Transverse colon (tissue), 4 donors: ENCODE data around the gene C1QTNF9.
"Not testable (repeated sequence)": the region's sequence is repeated elsewhere in the genome, so short reads cannot be mapped to it uniquely, and the experiment has no call there.

Source experiments
- EP300 ChIP-seq: sonication (generic); formaldehyde crosslinking; IDR thresholded peaks from one replicate; pipeline ENCODE4 v1.6.1; 2017; ENCODE audit warnings: antibody characterized with exemption, low read depth
- POLR2A ChIP-seq: fragments of 450-650 bp; IDR thresholded peaks from one replicate; pipeline ENCODE4 v1.6.1; 2016; ENCODE audit warnings: antibody characterized with exemption, mild to moderate bottlenecking, moderate library complexity
- POLR2AphosphoS5 ChIP-seq, 3 donors: sonication (generic); formaldehyde crosslinking; IDR thresholded peaks; one replicate each; pipeline ENCODE4 v1.6.1; 2016; ENCODE audit warnings: antibody characterized with exemption in 3 of 3
- TF ChIP-seq, protein P1 (sequence below), 5 experiments: fragments of 200-600 bp in 3 of 5; fragments of 450-650 bp in 2 of 5; sonication (generic) in 3 of 5; IDR thresholded peaks; 1 replicate in 2 of 5; 2 replicates in 3 of 5; pipeline ENCODE4 v1.5.1; 2016 to 2017; ENCODE audit warnings: antibody characterized with exemption in 5 of 5, inconsistent platforms in 3 of 5, mild to moderate bottlenecking in 2 of 5, moderate library complexity in 1 of 5

DNA sequence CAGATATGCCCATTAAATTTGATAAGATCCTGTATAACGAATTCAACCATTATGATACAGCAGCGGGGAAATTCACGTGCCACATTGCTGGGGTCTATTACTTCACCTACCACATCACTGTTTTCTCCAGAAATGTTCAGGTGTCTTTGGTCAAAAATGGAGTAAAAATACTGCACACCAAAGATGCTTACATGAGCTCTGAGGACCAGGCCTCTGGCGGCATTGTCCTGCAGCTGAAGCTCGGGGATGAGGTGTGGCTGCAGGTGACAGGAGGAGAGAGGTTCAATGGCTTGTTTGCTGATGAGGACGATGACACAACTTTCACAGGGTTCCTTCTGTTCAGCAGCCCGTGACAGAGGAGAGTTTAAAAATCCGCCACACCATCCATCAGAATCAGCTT is 12.0 kb downstream of the C1QTNF9 start:
- TF ChIP-seq, protein P1, sequence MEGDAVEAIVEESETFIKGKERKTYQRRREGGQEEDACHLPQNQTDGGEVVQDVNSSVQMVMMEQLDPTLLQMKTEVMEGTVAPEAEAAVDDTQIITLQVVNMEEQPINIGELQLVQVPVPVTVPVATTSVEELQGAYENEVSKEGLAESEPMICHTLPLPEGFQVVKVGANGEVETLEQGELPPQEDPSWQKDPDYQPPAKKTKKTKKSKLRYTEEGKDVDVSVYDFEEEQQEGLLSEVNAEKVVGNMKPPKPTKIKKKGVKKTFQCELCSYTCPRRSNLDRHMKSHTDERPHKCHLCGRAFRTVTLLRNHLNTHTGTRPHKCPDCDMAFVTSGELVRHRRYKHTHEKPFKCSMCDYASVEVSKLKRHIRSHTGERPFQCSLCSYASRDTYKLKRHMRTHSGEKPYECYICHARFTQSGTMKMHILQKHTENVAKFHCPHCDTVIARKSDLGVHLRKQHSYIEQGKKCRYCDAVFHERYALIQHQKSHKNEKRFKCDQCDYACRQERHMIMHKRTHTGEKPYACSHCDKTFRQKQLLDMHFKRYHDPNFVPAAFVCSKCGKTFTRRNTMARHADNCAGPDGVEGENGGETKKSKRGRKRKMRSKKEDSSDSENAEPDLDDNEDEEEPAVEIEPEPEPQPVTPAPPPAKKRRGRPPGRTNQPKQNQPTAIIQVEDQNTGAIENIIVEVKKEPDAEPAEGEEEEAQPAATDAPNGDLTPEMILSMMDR (IDR thresholded peaks at IDR 0.05) = not testable (repeated sequence)
- TF ChIP-seq EP300; POLR2A; POLR2AphosphoS5 (IDR thresholded peaks at IDR 0.05): not testable (repeated sequence)
